HG03432 (cell line): ENCODE measurements around the gene CEPT1.
"Not testable (repeated sequence)": the region's sequence is repeated elsewhere in the genome, so short reads cannot be mapped to it uniquely, and the experiment has no call there.

Experiments
- ATAC-seq: cut with Tn5 transposase; IDR thresholded peaks from one replicate; pipeline ENCODE4 v1.9.1; 2021; ENCODE audit warnings: mild to moderate bottlenecking, moderate library complexity; ENCODE audit not compliant: unreplicated experiment

Gene CEPT1

GRCh38 chr1:111205714-111206050 is 65.7 kb downstream of the CEPT1 start:
- no peak for ATAC-seq

GRCh38 chr1:111208921-111209320 is 68.9 kb downstream of the CEPT1 start:
- ATAC-seq: no peak

DNA sequence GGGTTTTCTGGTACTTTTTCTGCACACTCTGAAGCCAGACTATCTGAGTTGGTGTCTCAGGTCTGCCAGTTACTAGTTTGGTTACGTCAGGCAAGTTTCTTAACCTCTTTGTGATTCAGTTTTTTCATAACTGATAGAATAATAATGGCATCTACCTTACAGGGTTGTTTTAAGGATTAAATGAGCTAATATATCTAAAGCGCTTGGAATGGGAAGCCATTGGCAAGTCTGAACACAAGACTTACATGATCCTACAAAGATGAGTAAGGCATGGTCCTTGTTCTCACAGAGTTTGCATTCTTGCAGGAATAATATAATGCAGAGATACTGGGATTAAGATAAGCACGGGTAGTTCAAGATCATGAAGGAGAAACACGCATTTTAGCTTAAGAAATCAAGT is 69.6 kb downstream of the CEPT1 start:
- ATAC-seq: no peak

- no peak for ATAC-seq
Measured at GRCh38 chr1:111211921-111212320, 71.9 kb downstream of the CEPT1 start.

DNA sequence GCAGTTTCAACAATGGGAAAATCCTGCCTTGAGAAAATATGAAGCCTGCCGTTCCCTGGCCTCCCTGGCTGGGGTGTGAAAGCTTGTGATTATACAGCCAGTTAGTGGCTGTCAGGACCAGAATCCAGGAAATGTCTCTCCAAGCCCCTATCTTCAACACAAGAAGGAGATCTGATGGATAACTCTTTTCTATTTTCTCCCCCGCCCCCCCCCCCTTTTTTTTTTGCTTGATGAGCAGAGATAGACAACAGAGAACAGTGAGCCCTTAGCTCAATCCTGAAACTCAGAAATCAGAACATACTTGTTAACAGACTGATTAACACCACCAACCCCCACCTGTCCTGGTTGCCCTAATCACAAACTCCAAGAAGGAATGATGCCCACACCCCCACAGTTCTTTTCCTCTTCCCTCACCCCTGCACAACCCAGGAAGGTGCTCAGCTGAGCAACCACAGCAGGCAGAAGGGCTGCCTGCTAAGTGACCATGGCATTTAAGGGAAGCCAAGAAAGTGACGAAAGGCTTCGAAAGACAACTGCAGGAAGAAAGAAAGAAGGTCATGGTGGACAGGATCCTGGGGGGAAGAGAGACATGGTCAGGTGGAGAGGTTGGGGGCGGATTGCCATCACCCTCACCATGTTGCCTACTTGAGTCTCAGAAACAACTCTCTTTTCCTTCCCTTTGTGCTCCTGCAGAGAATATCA is 72.8 kb downstream of the CEPT1 start:
- no peak for ATAC-seq

GRCh38 chr1:111213412-111213811 is 73.4 kb downstream of the CEPT1 start:
- no peak for ATAC-seq

DNA sequence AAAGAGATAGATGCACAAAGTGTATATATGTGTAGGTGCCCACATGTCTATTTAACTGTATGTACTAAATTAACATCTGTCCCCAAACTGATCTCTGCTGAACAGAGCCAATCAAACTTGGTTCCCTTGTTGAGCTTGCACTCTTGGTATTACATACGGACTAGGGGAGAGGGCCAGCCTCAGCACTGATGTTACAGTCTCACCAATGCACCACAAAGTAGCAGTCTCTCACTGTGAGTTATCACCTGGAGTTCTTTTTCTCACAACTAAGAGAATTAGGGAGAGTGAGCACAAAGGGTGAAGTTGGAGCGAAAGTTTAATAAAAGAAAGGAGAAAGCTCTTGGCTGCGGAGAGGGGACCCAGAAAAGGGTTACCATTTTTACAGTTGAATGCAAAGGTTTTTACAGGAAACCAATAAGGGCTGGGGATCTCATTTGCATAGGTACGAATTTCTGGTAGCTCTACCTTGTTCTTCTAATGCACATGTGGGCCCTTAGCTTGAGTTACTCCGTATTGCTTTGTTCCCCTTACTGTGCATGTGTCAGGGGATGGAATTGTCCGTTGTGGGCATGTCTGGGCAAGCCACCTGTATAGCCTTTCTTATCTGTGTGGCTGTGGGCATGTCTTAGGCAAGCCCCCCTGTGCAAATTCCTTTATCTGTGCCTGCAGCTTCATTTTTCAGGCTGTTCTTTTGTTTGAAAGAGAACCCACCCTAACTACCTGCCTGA is 74.2 kb downstream of the CEPT1 start:
- ATAC-seq: no peak

DNA sequence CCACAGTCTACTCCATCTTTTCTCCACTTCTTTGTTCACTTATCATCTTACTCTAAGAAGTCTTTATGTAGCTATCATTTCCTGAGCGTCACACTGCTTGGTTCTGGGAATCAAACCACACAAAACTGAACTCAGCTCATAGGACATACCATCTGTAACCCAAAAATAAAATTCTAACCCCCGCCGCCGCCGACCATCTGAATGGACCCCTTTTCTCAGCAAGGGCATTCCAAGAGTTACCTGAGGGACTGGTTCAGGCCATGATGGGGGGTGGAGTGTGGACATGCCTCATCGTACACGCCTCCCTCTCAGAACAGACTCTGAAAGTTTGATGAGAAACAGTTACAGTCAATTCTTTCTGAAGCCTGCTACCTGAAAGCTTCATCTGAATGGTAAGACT is 74.9 kb downstream of the CEPT1 start:
- ATAC-seq: no peak

DNA sequence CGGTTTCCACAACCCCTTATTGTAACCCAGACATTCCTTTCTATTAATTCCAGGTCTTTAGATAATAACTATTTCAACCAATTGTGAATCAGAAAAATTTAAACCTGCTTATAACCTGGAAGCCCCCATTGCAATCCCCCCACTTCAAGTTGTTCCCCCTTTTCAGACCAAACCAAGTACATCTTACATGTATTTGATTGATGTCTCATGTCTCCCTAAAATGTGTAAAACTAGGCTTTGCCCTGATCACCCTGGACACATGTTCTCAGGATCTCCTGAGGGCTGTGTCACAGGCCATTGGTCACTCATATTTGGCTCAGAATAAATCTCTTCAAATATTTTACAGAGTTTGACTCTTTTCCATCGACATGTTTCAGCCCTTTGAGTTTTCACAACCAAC is 75.3 kb downstream of the CEPT1 start:
- ATAC-seq: not testable (repeated sequence)

DNA sequence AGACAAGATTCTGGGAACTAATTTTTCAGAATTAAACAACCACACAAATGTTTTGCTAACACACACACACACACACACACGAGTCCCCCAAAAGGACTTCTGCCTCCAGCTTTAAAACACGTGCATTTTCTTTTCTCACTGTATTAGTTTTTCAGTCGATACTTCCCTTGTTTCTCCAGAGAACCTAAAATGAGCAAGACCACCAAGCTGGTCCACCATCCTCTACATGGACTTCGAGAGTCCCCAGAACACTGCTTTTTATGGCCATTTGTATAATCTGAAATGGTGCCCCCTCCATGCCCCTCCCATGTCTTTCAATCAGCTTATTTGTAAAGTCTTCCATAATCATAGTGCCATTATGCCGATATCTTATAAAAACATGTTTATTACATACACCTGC is 76.7 kb downstream of the CEPT1 start:
- no peak for ATAC-seq

GRCh38 chr1:111217183-111217910 is 77.3 kb downstream of the CEPT1 start:
- ATAC-seq: no peak

- ATAC-seq: no peak
Measured at GRCh38 chr1:111218701-111219556, 78.9 kb downstream of the CEPT1 start.

DNA sequence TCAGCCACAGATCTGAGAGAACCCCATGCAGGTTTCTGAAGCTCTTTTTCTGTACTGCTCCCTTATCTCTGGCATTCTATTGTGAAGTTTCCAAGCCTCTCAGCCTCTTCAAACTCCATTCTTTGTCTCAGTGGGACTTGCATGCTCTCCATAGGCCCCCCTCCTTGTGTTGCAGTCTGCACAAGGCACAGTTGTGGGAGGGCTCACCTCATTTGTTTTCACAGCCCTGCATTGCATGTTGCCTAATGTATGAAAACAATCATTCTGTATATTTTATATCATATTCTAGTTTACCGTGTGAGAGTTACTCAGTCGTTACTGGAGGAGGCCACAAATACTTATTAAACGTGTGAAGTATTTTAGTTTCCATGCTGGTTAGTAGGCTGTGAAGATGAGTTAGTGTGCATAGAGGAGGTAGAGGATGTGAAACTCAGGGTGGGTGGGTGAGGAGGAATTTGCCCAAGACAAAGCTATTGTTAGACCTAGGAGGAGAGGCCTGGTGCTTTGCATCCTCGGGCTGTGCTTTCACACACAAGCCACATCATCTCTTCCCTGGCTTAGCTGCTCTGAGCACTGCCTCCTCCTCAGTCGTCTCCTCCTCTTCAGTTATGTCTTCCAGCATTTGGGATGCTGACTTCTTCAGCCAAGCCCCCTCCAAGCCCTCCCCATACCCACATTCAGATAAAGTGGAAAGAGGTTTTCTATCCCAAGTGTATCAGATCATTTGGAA is 79.7 kb downstream of the CEPT1 start:
- peak; percentile 39 for ATAC-seq

DNA sequence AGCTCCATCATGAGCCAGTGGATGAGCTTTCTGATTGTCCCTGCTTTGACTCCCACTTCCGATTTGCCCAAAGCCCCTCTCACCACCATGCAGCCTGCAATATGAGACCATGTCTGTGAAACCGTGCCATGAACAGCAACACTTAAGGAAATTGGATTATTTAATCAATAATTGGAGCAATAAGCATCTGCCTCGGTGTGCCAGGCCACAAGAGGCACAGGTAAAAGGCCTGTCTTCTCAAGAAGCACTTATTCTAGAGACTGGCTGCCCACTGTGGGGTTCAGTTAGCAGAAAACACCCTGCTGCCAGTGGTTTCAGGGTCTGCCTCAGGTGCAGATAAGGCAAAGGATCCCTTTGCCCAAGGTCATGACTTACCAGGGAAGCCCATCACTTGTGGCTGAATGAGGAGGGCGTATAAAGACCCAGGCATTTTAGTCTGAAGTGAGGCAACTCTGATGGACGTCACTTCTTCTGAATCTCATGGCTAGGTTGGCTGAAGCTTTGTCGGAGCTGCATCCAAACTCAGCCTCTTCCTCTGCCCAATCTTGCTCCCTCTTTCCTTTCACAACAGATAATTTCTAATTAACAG is 80.4 kb downstream of the CEPT1 start:
- ATAC-seq: no peak

- no peak for ATAC-seq
Measured at GRCh38 chr1:111221276-111221632, 81.2 kb downstream of the CEPT1 start.

- peak; percentile 65 for ATAC-seq
Measured at GRCh38 chr1:111221633-111222291, 81.7 kb downstream of the CEPT1 start.

DNA sequence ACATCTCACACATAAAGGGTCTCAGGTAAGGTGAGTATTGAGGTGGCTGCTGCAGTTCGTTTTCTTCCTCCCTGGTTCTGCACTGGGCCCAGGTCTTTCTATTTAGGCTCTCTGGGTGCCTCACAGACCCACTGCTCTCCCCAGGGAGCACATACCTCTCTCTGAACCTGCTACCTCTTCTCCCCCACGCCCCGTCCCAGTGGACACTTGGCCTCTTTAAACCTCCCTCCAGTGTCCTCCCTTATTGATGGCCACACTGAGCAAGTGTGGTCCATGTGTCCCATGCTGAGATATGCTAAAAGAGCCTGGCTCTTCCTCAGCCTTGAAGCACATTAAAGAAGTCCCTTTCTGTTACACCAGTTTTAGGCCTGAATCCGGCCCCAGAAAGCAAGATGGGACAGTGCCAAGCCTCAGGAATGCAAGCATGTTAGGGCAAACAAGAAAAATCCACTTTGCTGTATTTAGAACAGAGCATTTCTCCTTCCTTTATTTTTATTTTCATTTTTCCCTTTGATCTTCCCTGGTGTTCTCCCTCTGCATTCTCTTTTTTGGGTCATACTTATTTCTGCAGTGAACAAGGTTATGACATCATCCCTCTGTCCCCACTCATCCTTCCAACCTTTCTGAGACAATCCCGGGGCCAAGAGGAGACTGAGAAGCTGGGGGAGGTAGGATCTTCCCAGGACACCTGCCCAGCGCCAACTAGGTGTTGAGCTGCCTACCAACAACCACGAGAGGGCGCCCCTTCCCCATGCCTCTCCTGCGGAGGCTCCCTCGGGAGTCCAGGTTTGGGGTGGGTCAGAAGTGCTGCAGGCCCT is 82.5 kb downstream of the CEPT1 start:
- ATAC-seq: peak; percentile 31

DNA sequence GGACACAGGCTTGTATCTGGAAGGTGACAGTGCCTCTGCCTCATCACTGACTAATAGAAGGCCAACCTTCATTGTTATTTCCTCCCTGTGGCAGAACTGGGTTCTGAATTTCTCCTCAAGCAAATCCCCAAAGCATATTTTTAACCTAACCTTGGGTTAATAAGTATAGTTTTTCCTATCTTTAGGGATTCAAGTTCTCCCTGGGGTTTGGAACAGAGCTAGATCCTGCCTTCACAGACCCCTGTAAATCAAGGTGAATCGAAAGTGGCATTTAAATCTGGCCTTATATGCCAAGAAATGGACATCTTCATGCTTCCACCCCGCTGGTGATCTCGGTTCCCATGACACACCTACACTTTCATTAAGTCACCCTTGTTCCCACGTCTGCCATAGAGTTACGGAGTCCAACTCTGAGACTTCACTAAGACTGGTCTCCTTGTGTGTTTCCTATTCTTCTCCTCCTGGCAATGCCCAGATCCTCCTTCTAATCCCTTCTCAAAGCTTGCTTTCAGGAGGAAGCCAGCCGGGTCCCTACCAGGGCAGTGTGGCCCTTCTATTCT is 83.2 kb downstream of the CEPT1 start:
- ATAC-seq: no peak
